ENCODE results near the gene IL22.

The IL22 gene

DNA sequence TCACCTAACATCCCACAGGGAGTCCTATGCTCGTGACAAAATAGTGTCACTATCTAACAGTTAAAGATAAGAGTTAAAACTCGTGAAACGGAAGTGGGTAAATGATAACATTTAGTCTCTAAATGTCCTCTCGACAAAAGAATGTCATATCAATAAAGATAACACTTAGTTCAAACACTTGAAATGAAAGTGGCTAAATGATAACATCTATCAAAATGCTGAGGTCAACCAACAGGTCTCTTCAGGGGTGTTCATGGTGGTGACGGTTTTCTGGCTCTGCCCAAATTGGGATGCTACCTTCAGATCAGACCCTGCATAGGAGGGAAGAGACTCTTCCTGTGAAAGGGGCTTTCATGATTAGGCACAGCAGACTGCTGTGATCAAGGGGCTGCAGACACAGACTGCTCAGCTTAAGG, 49.9 kb downstream of the IL22 start (continued):
- TF ChIP-seq ZNF23 (tag by site-specific recombination; IDR thresholded peaks at IDR 0.05; ENCODE audit: borderline replicate concordance) (no peak), ZFP69B (tag by site-specific recombination; IDR thresholded peaks at IDR 0.05) (no peak), HOXA7 (CRISPR knock-in tag; IDR thresholded peaks at IDR 0.05; ENCODE audit: borderline replicate concordance) (no peak), ZNF174 (tag by site-specific recombination; IDR thresholded peaks at IDR 0.05) (no peak), MYNN (tag by site-specific recombination; IDR thresholded peaks at IDR 0.05; ENCODE audit: borderline replicate concordance) (no peak), ZIC2 (tag by site-specific recombination; IDR thresholded peaks at IDR 0.05) (no peak), ZNF677 (tag by site-specific recombination; IDR thresholded peaks at IDR 0.05) (no peak), SETDB1 (IDR thresholded peaks at IDR 0.05; ENCODE audit: insufficient read length, low read length) (no peak), MEIS1 (CRISPR knock-in tag; IDR thresholded peaks at IDR 0.05; ENCODE audit: borderline replicate concordance) (no peak), ZNF354C (tag by site-specific recombination; IDR thresholded peaks at IDR 0.05; ENCODE audit: borderline replicate concordance, low read depth) (no peak), KLF9 (tag by site-specific recombination; IDR thresholded peaks at IDR 0.05; ENCODE audit: low read depth) (no peak), ZNF248 (tag by site-specific recombination; IDR thresholded peaks at IDR 0.05) (no peak), ZNF660 (tag by site-specific recombination; IDR thresholded peaks at IDR 0.05) (no peak), GFI1B (tag by site-specific recombination; IDR thresholded peaks at IDR 0.05) (no peak), ZNF473 (tag by site-specific recombination; IDR thresholded peaks at IDR 0.05) (no peak), ZSCAN16 (tag by site-specific recombination; IDR thresholded peaks at IDR 0.05) (no peak), ZNF596 (tag by site-specific recombination; IDR thresholded peaks at IDR 0.05) (no peak), KLF16 (tag by site-specific recombination; IDR thresholded peaks at IDR 0.05) (no peak), ZNF239 (tag by site-specific recombination; IDR thresholded peaks at IDR 0.05) (no peak), RBAK (tag by site-specific recombination; IDR thresholded peaks at IDR 0.05) (no peak), ZNF184 (tag by site-specific recombination; IDR thresholded peaks at IDR 0.05) (no peak), SCRT2 (tag by site-specific recombination; IDR thresholded peaks at IDR 0.05) (peak; percentile 52; the same call in 1 of the 2 replicates), KLF8 (tag by site-specific recombination; IDR thresholded peaks at IDR 0.05) (no peak), ZNF776 (tag by site-specific recombination; IDR thresholded peaks at IDR 0.05; ENCODE audit: borderline replicate concordance) (no peak), ZNF791 (tag by site-specific recombination; IDR thresholded peaks at IDR 0.05) (no peak), TRIM28 (IDR thresholded peaks at IDR 0.05; ENCODE audit: borderline replicate concordance, low read length) (no peak), TCF7L2 (IDR thresholded peaks at IDR 0.05; ENCODE audit: borderline replicate concordance, low read depth, low read length) (peak; percentile 88; the same call in 1 of the 2 replicates), ZNF624 (tag by site-specific recombination; IDR thresholded peaks at IDR 0.05) (no peak), OVOL3 (tag by site-specific recombination; IDR thresholded peaks at IDR 0.05) (peak; percentile 31; the same call in 1 of the 2 replicates)
- TF ChIP-seq, protein P1, sequence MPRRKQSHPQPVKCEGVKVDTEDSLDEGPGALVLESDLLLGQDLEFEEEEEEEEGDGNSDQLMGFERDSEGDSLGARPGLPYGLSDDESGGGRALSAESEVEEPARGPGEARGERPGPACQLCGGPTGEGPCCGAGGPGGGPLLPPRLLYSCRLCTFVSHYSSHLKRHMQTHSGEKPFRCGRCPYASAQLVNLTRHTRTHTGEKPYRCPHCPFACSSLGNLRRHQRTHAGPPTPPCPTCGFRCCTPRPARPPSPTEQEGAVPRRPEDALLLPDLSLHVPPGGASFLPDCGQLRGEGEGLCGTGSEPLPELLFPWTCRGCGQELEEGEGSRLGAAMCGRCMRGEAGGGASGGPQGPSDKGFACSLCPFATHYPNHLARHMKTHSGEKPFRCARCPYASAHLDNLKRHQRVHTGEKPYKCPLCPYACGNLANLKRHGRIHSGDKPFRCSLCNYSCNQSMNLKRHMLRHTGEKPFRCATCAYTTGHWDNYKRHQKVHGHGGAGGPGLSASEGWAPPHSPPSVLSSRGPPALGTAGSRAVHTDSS (tag by site-specific recombination; IDR thresholded peaks at IDR 0.05): no peak
- TF ChIP-seq, protein P2, sequence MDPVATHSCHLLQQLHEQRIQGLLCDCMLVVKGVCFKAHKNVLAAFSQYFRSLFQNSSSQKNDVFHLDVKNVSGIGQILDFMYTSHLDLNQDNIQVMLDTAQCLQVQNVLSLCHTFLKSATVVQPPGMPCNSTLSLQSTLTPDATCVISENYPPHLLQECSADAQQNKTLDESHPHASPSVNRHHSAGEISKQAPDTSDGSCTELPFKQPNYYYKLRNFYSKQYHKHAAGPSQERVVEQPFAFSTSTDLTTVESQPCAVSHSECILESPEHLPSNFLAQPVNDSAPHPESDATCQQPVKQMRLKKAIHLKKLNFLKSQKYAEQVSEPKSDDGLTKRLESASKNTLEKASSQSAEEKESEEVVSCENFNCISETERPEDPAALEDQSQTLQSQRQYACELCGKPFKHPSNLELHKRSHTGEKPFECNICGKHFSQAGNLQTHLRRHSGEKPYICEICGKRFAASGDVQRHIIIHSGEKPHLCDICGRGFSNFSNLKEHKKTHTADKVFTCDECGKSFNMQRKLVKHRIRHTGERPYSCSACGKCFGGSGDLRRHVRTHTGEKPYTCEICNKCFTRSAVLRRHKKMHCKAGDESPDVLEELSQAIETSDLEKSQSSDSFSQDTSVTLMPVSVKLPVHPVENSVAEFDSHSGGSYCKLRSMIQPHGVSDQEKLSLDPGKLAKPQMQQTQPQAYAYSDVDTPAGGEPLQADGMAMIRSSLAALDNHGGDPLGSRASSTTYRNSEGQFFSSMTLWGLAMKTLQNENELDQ (tag by site-specific recombination; IDR thresholded peaks at IDR 0.05; ENCODE audit: low read depth): no peak
- TF ChIP-seq, protein P3, sequence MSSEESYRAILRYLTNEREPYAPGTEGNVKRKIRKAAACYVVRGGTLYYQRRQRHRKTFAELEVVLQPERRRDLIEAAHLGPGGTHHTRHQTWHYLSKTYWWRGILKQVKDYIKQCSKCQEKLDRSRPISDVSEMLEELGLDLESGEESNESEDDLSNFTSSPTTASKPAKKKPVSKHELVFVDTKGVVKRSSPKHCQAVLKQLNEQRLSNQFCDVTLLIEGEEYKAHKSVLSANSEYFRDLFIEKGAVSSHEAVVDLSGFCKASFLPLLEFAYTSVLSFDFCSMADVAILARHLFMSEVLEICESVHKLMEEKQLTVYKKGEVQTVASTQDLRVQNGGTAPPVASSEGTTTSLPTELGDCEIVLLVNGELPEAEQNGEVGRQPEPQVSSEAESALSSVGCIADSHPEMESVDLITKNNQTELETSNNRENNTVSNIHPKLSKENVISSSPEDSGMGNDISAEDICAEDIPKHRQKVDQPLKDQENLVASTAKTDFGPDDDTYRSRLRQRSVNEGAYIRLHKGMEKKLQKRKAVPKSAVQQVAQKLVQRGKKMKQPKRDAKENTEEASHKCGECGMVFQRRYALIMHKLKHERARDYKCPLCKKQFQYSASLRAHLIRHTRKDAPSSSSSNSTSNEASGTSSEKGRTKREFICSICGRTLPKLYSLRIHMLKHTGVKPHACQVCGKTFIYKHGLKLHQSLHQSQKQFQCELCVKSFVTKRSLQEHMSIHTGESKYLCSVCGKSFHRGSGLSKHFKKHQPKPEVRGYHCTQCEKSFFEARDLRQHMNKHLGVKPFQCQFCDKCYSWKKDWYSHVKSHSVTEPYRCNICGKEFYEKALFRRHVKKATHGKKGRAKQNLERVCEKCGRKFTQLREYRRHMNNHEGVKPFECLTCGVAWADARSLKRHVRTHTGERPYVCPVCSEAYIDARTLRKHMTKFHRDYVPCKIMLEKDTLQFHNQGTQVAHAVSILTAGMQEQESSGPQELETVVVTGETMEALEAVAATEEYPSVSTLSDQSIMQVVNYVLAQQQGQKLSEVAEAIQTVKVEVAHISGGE (tag by site-specific recombination; conservative IDR thresholded peaks at IDR 0.05; ENCODE audit: low read depth): no peak
- TF ChIP-seq, protein P4, sequence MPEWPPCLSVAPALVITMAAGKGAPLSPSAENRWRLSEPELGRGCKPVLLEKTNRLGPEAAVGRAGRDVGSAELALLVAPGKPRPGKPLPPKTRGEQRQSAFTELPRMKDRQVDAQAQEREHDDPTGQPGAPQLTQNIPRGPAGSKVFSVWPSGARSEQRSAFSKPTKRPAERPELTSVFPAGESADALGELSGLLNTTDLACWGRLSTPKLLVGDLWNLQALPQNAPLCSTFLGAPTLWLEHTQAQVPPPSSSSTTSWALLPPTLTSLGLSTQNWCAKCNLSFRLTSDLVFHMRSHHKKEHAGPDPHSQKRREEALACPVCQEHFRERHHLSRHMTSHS (tag by site-specific recombination; IDR thresholded peaks at IDR 0.05): 0 out of 2 replicates have a peak, but pooled peaks have one; percentile 34
- TF ChIP-seq, protein P5, sequence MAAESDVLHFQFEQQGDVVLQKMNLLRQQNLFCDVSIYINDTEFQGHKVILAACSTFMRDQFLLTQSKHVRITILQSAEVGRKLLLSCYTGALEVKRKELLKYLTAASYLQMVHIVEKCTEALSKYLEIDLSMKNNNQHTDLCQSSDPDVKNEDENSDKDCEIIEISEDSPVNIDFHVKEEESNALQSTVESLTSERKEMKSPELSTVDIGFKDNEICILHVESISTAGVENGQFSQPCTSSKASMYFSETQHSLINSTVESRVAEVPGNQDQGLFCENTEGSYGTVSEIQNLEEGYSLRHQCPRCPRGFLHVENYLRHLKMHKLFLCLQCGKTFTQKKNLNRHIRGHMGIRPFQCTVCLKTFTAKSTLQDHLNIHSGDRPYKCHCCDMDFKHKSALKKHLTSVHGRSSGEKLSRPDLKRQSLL (tag by site-specific recombination; IDR thresholded peaks at IDR 0.05): no peak
